GM23248 (cell line): Measurements from ENCODE around the gene ZMYM1. TPM values are rescaled to one million over a fixed set of nuclear protein-coding genes. Genes with fewer than 3 reads are reported as not detected.
"Not testable (repeated sequence)": the region's sequence is repeated elsewhere in the genome, so short reads cannot be mapped to it uniquely, and the experiment has no call there.

Experiments used
- DNase-seq: peaks from one replicate; pipeline ENCODE4 v3.0.0-alpha.2; 2015
- H2AFZ ChIP-seq: fragments of 200-600 bp; sonication (generic); 2 replicates; pipeline ENCODE4 v1.6.1; 2016; ENCODE audit warnings: antibody characterized with exemption
- H3F3A ChIP-seq: fragments of 200-600 bp; sonication (generic); 2 replicates; pipeline ENCODE4 v1.6.1; 2016; ENCODE audit warnings: mild to moderate bottlenecking, antibody characterized with exemption, mixed run types; ENCODE audit not compliant: insufficient read depth
- H3K27ac ChIP-seq: fragments of 200-600 bp; sonication (generic); 2 replicates; pipeline ENCODE4 v1.5.1; 2016; ENCODE audit warnings: mild to moderate bottlenecking
- H3K27me3 ChIP-seq: fragments of 200-600 bp; sonication (generic); replicated peaks from 2 replicates; pipeline ENCODE4 v1.6.1; 2016; ENCODE audit warnings: mild to moderate bottlenecking; ENCODE audit not compliant: insufficient read depth
- H3K36me3 ChIP-seq: fragments of 200-600 bp; sonication (generic); 2 replicates; pipeline ENCODE4 v1.6.1; 2016; ENCODE audit warnings: low read depth, mild to moderate bottlenecking
- H3K4me1 ChIP-seq: fragments of 200-600 bp; sonication (generic); 2 replicates; pipeline ENCODE4 v1.6.1; 2016; ENCODE audit warnings: mild to moderate bottlenecking; ENCODE audit not compliant: insufficient read depth
- H3K4me2 ChIP-seq: fragments of 200-600 bp; sonication (generic); one replicate; pipeline ENCODE4 v1.6.1; 2016; ENCODE audit warnings: mild to moderate bottlenecking; ENCODE audit not compliant: unreplicated experiment
- H3K4me3 ChIP-seq: fragments of 200-600 bp; sonication (generic); 2 replicates; pipeline ENCODE4 v1.5.1; 2016; ENCODE audit warnings: mild to moderate bottlenecking
- H3K79me2 ChIP-seq: fragments of 200-600 bp; sonication (generic); 2 replicates; pipeline ENCODE4 v1.6.1; 2016; ENCODE audit warnings: mild to moderate bottlenecking; ENCODE audit not compliant: insufficient read depth
- H3K9ac ChIP-seq: fragments of 200-600 bp; sonication (generic); 2 replicates; pipeline ENCODE4 v1.6.1; 2016; ENCODE audit warnings: mild to moderate bottlenecking
- H3K9me2 ChIP-seq: fragments of 200-600 bp; sonication (generic); 2 replicates; pipeline ENCODE4 v1.6.1; 2016; ENCODE audit warnings: mixed run types, mild to moderate bottlenecking, moderate library complexity; ENCODE audit not compliant: insufficient read depth
- H3K9me3 ChIP-seq: fragments of 200-600 bp; sonication (generic); one replicate; pipeline ENCODE4 v1.6.1; 2017; ENCODE audit warnings: low read depth
- H4K20me1 ChIP-seq: fragments of 200-600 bp; sonication (generic); 2 replicates; pipeline ENCODE4 v1.6.0; 2016; ENCODE audit not compliant: insufficient read depth
- EZH2 ChIP-seq: fragments of 200-600 bp; sonication (generic); IDR thresholded peaks from 2 replicates; pipeline ENCODE4 v1.6.1; 2018; ENCODE audit warnings: antibody characterized with exemption, mild to moderate bottlenecking; ENCODE audit not compliant: insufficient read depth, poor library complexity, severe bottlenecking
- EZH2phosphoT487 ChIP-seq: fragments of 200-600 bp; sonication (generic); IDR thresholded peaks from 2 replicates; pipeline ENCODE4 v1.6.1; 2018; ENCODE audit warnings: antibody characterized with exemption, moderate library complexity, mild to moderate bottlenecking, low read depth; ENCODE audit not compliant: insufficient read depth
- WGBS, 2 experiments: methylation state at CpG; one replicate each; pipeline ENCODE4 v1.1.6; 2015 to 2017; ENCODE audit warnings: low lambda C conversion rate in 2 of 2, low coverage in 1 of 2; ENCODE audit errors: missing lambda C conversion rate in 2 of 2; 5-methylcytosine and 5-hydroxymethylcytosine counted together
- in situ Hi-C: fragments of 300-500 bp; cut with MboI; formaldehyde crosslinking; loops from 2 replicates; pipeline ENCODE4 v1.15.0; 2020
- polyA plus RNA-seq: library from polyadenylated mRNA; unstranded; fragments of >200 nt; fragmentation: Nextera tagmentation; extraction: Ambion mirVana; gene quantifications from 2 replicates; pipeline ENCODE4 v1.2.1, GENCODE V29; 2016
- total RNA-seq: library from RNA; depleted of rRNA; stranded (reverse); fragments of >200 nt; shearing (Covaris generic); gene quantifications from 2 replicates; pipeline ENCODE4 v1.2.3, GENCODE V29; 2014; rRNA removed

ZMYM1 gene
- total and polyA plus RNA-seq, 2 experiments from 2014 or later: 9.7 to 13.6 TPM

GRCh38 chr1:35143737-35144508 lies 64.7 kb downstream of the ZMYM1 start:
- 83 to 84% methylated on average over 12 of the region's 12 CpGs for WGBS, 2 experiments
- Histone ChIP-seq H3K4me3 (no peak overlapping the region), H3K27me3 (peaks cover 3% of the 10 kb centered on the region; the same call in 1 of the 2 replicates), H3K9ac (no peak overlapping the region), H2AFZ (no peak overlapping the region), H3K4me1 (no peaks in the 10 kb centered on the region), H3K27ac (no peak overlapping the region), H3K9me2 (no peaks in the 10 kb centered on the region), H3K36me3 (no peaks in the 10 kb centered on the region), H3K4me2 (no peak overlapping the region), H3K79me2 (no peaks in the 10 kb centered on the region), H4K20me1 (no peaks in the 10 kb centered on the region), H3F3A (no peaks in the 10 kb centered on the region), H3K9me3 (no peaks in the 10 kb centered on the region)
- in situ Hi-C loops: no loop called here
- DNase-seq: no peak
- TF ChIP-seq EZH2: no peak
- TF ChIP-seq EZH2phosphoT487: no peak

GRCh38 chr1:35145892-35146549 lies 66.8 kb downstream of the ZMYM1 start:
- H3K4me3 ChIP-seq, H2AFZ ChIP-seq, H3K79me2 ChIP-seq, H3K4me1 ChIP-seq, in situ Hi-C loops, H3K27ac ChIP-seq, H3K9me2 ChIP-seq, H4K20me1 ChIP-seq, H3K36me3 ChIP-seq, H3K9me3 ChIP-seq, H3K27me3 ChIP-seq, H3F3A ChIP-seq, H3K4me2 ChIP-seq, DNase-seq, H3K9ac ChIP-seq: not testable (repeated sequence)
- WGBS, 2 experiments: 77 to 78% methylated on average over 13 of the region's 13 CpGs

GRCh38 chr1:35151220-35151619 lies 72.0 kb downstream of the ZMYM1 start:
- Histone ChIP-seq H3K9me3 (no peaks in the 10 kb centered on the region), H3K4me1 (no peaks in the 10 kb centered on the region), H3F3A (no peaks in the 10 kb centered on the region), H3K4me3 (no peak overlapping the region), H4K20me1 (no peaks in the 10 kb centered on the region), H3K27ac (no peak overlapping the region), H3K9ac (no peak overlapping the region), H3K36me3 (no peaks in the 10 kb centered on the region), H3K27me3 (no peaks in the 10 kb centered on the region), H2AFZ (no peak overlapping the region), H3K9me2 (no peaks in the 10 kb centered on the region), H3K79me2 (no peaks in the 10 kb centered on the region), H3K4me2 (no peak overlapping the region)
- in situ Hi-C loops: no loop called here
- WGBS, 2 experiments: 81 to 86% methylated on average over 5 of the region's 5 CpGs
- TF ChIP-seq EZH2phosphoT487 (no peak), EZH2 (no peak)
- DNase-seq: no peak

- DNase-seq: no peak
- H2AFZ ChIP-seq: no peak overlapping the region
- H3K4me1 ChIP-seq: no peaks in the 10 kb centered on the region
- H4K20me1 ChIP-seq: no peaks in the 10 kb centered on the region
- H3K4me2 ChIP-seq: no peak overlapping the region
- no peak for TF ChIP-seq EZH2
- H3K27ac ChIP-seq: no peak overlapping the region
- no peaks in the 10 kb centered on the region for H3K9me2 ChIP-seq
- no peaks in the 10 kb centered on the region for H3K79me2 ChIP-seq
- H3K9ac ChIP-seq: no peak overlapping the region
- no peaks in the 10 kb centered on the region for H3K27me3 ChIP-seq
- H3K9me3 ChIP-seq: peaks cover 3% of the 10 kb centered on the region
- H3K4me3 ChIP-seq: no peak overlapping the region
- in situ Hi-C loops: no loop called here
- H3K36me3 ChIP-seq: no peaks in the 10 kb centered on the region
- no peaks in the 10 kb centered on the region for H3F3A ChIP-seq
- 87 to 89% methylated on average over 3 of the region's 3 CpGs for WGBS, 2 experiments
These were observed 85.7 kb downstream of the ZMYM1 start for GRCh38 chr1:35164893-35165292.

Other genes starting within 250 kb of the ZMYM1 start
- 17.9 and 20.4 TPM in 2 replicates for gene SMIM12, start 219.6 kb upstream of the ZMYM1 start, total RNA-seq
- 50.1 and 51.6 TPM in 2 replicates for gene SMIM12, start 219.6 kb upstream of the ZMYM1 start, polyA plus RNA-seq
- 0.11 TPM in 1 of 2 replicates, not detected in the other for gene DLGAP3, start 149.7 kb upstream of the ZMYM1 start, total RNA-seq
- gene DLGAP3, start 149.7 kb upstream of the ZMYM1 start, polyA plus RNA-seq: not detected in 2 replicates
- 49.9 and 61.3 TPM in 2 replicates for gene TMEM35B, start 94.0 kb upstream of the ZMYM1 start, total RNA-seq
- gene TMEM35B, start 94.0 kb upstream of the ZMYM1 start, polyA plus RNA-seq: 104 and 114 TPM in 2 replicates
- 9.4 and 18.2 TPM in 2 replicates for gene ZMYM6, start 47.4 kb upstream of the ZMYM1 start, total RNA-seq
- gene ZMYM6, start 47.4 kb upstream of the ZMYM1 start, polyA plus RNA-seq: 12.3 and 14.5 TPM in 2 replicates
- gene SFPQ, start 113.8 kb downstream of the ZMYM1 start, total RNA-seq: 104 and 129 TPM in 2 replicates
- gene SFPQ, start 113.8 kb downstream of the ZMYM1 start, polyA plus RNA-seq: 52.3 and 60.5 TPM in 2 replicates
- 29.2 and 34.9 TPM in 2 replicates for gene ZMYM4, start 189.3 kb downstream of the ZMYM1 start, total RNA-seq
- 37.7 and 40.8 TPM in 2 replicates for gene ZMYM4, start 189.3 kb downstream of the ZMYM1 start, polyA plus RNA-seq